GM12878 (cell line): ENCODE results near the gene LRRK1. TPM values are rescaled to one million over a fixed set of nuclear protein-coding genes. Genes with fewer than 3 reads are reported as not detected.

Experiments used
- ATF2 ChIP-seq: IDR thresholded peaks from 2 replicates; pipeline ENCODE4 v1.6.1; 2012; ENCODE audit warnings: low read length, inconsistent platforms
- BRCA1 ChIP-seq: IDR thresholded peaks from 2 replicates; pipeline ENCODE4 v1.6.1; 2011; ENCODE audit warnings: low read depth, low read length, improper control_type of control experiment
- CREB1 ChIP-seq: IDR thresholded peaks from 2 replicates; pipeline ENCODE4 v1.6.1; 2012; ENCODE audit warnings: low read depth, mild to moderate bottlenecking, inconsistent platforms
- E2F8 ChIP-seq: fragments of 450-650 bp; IDR thresholded peaks from 2 replicates; pipeline ENCODE4 v1.6.1; 2018; ENCODE audit warnings: mild to moderate bottlenecking, low read depth, moderate library complexity; ENCODE audit not compliant: partially characterized antibody
- EGR1 ChIP-seq, 2 experiments: IDR thresholded peaks; 1 replicate in 1 of 2; 2 replicates in 1 of 2; pipeline ENCODE4 v1.6.1; 2011 to 2012; ENCODE audit warnings: low read depth in 2 of 2, low read length in 2 of 2, borderline replicate concordance in 1 of 2, mild to moderate bottlenecking in 1 of 2, moderate library complexity in 1 of 2
- HCFC1 ChIP-seq: fragments of 150-350 bp; IDR thresholded peaks from 2 replicates; pipeline ENCODE4 v1.6.1; 2014; ENCODE audit warnings: low read length
- LARP7 ChIP-seq: fragments of 450-650 bp; IDR thresholded peaks from 2 replicates; pipeline ENCODE4 v1.6.1; 2017; ENCODE audit warnings: mild to moderate bottlenecking
- MEF2A ChIP-seq: IDR thresholded peaks from 2 replicates; pipeline ENCODE4 v1.6.1; 2011; ENCODE audit warnings: low read depth, mild to moderate bottlenecking, low read length, moderate library complexity; ENCODE audit not compliant: insufficient read depth
- MEF2B ChIP-seq: fragments of 450-650 bp; IDR thresholded peaks from 2 replicates; pipeline ENCODE4 v1.6.1; 2018; ENCODE audit warnings: mild to moderate bottlenecking, moderate library complexity; ENCODE audit not compliant: partially characterized antibody, poor library complexity, severe bottlenecking
- MTA2 ChIP-seq: fragments of 450-650 bp; IDR thresholded peaks from 2 replicates; pipeline ENCODE4 v1.6.1; 2016; ENCODE audit warnings: low read depth, mild to moderate bottlenecking, moderate library complexity
- MTA3 ChIP-seq: IDR thresholded peaks from 2 replicates; pipeline ENCODE4 v1.6.1; 2012; ENCODE audit warnings: low read length, inconsistent platforms, borderline replicate concordance
- NFYB ChIP-seq: IDR thresholded peaks from 2 replicates; pipeline ENCODE4 v1.6.1; 2011; ENCODE audit warnings: low read depth, mild to moderate bottlenecking, low read length, improper control_type of control experiment, moderate library complexity; ENCODE audit not compliant: insufficient read depth
- NR2C1 ChIP-seq: fragments of 450-650 bp; IDR thresholded peaks from 2 replicates; pipeline ENCODE4 v1.6.1; 2017; ENCODE audit warnings: antibody characterized with exemption, mild to moderate bottlenecking, moderate library complexity
- POU2F2 ChIP-seq: IDR thresholded peaks from 3 replicates; pipeline ENCODE4 v1.6.1; 2011; ENCODE audit warnings: low read depth, mild to moderate bottlenecking, low read length, borderline replicate concordance
- RCOR1 ChIP-seq: conservative IDR thresholded peaks from 2 replicates; pipeline ENCODE4 v1.6.1; 2012; ENCODE audit warnings: low read depth, low read length, improper control_type of control experiment
- RFX5 ChIP-seq: IDR thresholded peaks from 2 replicates; pipeline ENCODE4 v1.6.1; 2011; ENCODE audit warnings: low read depth, low read length, improper control_type of control experiment
- TBL1XR1 ChIP-seq: IDR thresholded peaks from 2 replicates; pipeline ENCODE4 v1.6.1; 2012; ENCODE audit warnings: low read depth, low read length, improper control_type of control experiment
- TCF3 ChIP-seq: IDR thresholded peaks from 2 replicates; pipeline ENCODE4 v1.6.1; 2012; ENCODE audit warnings: low read depth, mild to moderate bottlenecking, low read length, borderline replicate concordance; ENCODE audit not compliant: insufficient read depth
- YBX1 ChIP-seq: fragments of 450-650 bp; IDR thresholded peaks from 2 replicates; pipeline ENCODE4 v1.6.1; 2016; ENCODE audit warnings: antibody characterized with exemption
- ZNF24 ChIP-seq: fragments of 450-650 bp; IDR thresholded peaks from 2 replicates; pipeline ENCODE4 v1.6.1; 2017; ENCODE audit warnings: antibody characterized with exemption, mild to moderate bottlenecking
- polyA plus RNA-seq, 11 experiments: library from polyadenylated mRNA; depleted of rRNA in 4 of 11; unstranded in 6 of 11; stranded (reverse) in 5 of 11; fragments of >200 nt; fragmentation: Nextera tagmentation in 4 of 11; fragmentation: Illumina TruSeq in 1 of 11; extraction: Ambion mirVana in 4 of 11; extraction: Trizol in 1 of 11; gene quantifications; 1 replicate in 1 of 11; 2 replicates in 10 of 11; pipeline versions ENCODE4 v1.2.1 to v1.2.3, GENCODE V29; 2011 to 2016; ENCODE audit warnings: inconsistent platforms in 2 of 11, missing spikeins in 2 of 11, low read depth in 1 of 11
- total RNA-seq, 4 experiments: library from RNA; depleted of rRNA in 3 of 4; stranded (reverse); fragments of >200 nt in 3 of 4; fragmentation: Illumina TruSeq in 1 of 4; extraction: Trizol in 1 of 4; gene quantifications; 2 replicates each; pipeline versions ENCODE4 v1.2.1 to v1.2.3, GENCODE V29; 2013 to 2021
- TF ChIP-seq, protein P1 (sequence below): IDR thresholded peaks from 2 replicates; pipeline ENCODE4 v1.6.1; 2011; ENCODE audit warnings: mild to moderate bottlenecking, low read depth, low read length, moderate library complexity; ENCODE audit not compliant: insufficient replicate concordance
- TF ChIP-seq, protein P2 (sequence below): fragments of 150-350 bp; IDR thresholded peaks from 2 replicates; pipeline ENCODE4 v1.6.1; 2014; ENCODE audit warnings: mild to moderate bottlenecking, low read depth, low read length

The LRRK1 gene
- total and polyA plus RNA-seq, 10 of the 15 experiments (the other 5 are each of a cell fraction or from before 2014, with no cell fraction given): 2.2 to 58.3 (median 17.9) TPM

GRCh38 chr15:100931143-100931890, 12.2 kb downstream of the LRRK1 start (continued):
- TF ChIP-seq RCOR1 (no peak), EGR1 (IDR thresholded peaks at IDR 0.05; ENCODE audit: borderline replicate concordance in 1 of 2, low read depth in 2 of 2, low read length in 2 of 2) (no peak), LARP7 (no peak), MTA3 (no peak), HCFC1 (no peak), CREB1 (0 out of 2 replicates have a peak, but pooled peaks have one; percentile 18), MEF2B (no peak), E2F8 (no peak), ATF2 (peak; percentile 50; the same call in 1 of the 2 replicates), RFX5 (no peak), MEF2A (peak; percentile 51), YBX1 (no peak), ZNF24 (no peak), MTA2 (no peak), NR2C1 (no peak), BRCA1 (no peak), TBL1XR1 (0 out of 2 replicates have a peak, but pooled peaks have one; percentile 34), POU2F2 (peak; percentile 55; the same call in 1 of the 3 replicates), TCF3 (peak; percentile 83), NFYB (no peak)
- TF ChIP-seq, protein P1, sequence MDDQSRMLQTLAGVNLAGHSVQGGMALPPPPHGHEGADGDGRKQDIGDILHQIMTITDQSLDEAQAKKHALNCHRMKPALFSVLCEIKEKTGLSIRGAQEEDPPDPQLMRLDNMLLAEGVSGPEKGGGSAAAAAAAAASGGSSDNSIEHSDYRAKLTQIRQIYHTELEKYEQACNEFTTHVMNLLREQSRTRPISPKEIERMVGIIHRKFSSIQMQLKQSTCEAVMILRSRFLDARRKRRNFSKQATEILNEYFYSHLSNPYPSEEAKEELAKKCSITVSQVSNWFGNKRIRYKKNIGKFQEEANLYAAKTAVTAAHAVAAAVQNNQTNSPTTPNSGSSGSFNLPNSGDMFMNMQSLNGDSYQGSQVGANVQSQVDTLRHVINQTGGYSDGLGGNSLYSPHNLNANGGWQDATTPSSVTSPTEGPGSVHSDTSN: no peak
- TF ChIP-seq, protein P2, sequence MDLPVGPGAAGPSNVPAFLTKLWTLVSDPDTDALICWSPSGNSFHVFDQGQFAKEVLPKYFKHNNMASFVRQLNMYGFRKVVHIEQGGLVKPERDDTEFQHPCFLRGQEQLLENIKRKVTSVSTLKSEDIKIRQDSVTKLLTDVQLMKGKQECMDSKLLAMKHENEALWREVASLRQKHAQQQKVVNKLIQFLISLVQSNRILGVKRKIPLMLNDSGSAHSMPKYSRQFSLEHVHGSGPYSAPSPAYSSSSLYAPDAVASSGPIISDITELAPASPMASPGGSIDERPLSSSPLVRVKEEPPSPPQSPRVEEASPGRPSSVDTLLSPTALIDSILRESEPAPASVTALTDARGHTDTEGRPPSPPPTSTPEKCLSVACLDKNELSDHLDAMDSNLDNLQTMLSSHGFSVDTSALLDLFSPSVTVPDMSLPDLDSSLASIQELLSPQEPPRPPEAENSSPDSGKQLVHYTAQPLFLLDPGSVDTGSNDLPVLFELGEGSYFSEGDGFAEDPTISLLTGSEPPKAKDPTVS: no peak
